HG02571 (cell line): ENCODE data around the gene CDK12.

Experiments
- ATAC-seq: cut with Tn5 transposase; IDR thresholded peaks from one replicate; pipeline ENCODE4 v1.9.1; 2021; ENCODE audit warnings: mild to moderate bottlenecking, moderate library complexity; ENCODE audit not compliant: unreplicated experiment

The CDK12 gene

DNA sequence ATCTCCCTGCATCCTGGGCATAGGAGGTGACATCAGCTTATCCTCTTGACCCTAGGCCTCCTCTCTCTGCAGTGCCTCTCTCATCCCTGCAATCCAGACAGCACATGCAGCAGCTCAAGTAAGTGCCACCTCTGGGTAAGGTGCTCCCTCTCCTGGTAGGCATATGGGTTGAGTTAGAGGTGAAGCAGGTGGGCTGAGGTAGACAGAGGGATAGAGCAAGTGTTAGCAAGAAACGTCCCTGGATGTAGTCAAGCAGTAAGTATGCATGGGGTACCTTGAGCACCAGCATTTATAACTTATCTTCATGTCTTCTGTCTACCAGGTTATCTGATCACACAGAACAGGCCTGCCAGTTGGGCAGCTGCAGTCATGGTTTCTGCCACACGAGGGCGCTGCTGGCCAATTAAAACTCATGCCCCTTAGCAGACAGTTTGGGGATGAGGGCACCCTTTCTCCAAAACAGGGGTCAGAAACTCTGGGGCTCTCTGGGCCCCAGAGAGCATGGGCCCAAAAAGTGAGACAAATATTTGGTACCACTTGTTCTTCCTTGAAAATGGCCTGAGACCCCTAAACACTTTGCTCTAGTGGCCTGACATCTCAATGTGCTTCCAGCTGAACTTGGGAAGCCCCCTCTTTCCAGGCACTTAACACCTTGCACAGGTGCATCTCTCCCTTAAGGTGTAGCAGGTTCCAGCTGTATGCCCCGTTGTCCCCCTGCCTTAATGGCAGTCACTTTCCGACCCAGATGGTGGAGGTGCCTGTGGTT, 86.6 kb downstream of the CDK12 start:
- ATAC-seq: no peak

DNA sequence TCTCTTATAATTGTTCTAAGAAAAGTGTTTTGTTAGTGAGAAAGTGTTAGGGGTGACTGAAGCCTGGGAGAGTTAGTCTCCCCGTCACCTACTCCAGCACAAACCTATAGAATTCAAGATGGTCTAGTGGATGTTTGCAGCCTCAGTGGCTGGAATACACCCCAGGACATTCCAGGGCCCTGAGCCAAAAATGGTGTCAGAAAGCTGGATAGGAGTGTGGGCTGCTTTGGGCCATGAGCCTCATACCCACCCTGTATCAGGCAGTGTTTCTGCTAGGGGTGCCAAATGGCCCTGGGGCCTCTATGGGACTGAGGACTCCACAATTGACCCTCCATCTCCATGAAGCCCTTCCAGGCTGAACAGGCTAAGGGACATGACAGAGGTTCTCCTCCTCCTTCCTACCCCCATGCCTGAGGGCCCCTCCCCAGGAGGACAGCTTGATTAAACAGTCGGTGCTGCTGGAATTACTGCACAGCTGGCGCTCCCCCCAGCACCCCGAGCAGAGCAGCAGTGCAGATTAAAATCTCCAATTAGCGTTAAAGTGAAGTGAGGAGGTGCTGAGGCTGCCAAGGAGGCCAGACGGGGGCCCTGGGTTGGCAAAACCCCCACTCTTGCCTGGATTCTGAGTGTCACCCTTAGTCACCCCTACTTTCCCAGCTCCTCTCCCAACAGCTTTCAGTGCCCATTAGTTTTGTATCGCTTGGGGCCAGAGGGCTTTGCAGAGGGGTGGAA, 87.4 kb downstream of the CDK12 start:
- ATAC-seq: no peak

DNA sequence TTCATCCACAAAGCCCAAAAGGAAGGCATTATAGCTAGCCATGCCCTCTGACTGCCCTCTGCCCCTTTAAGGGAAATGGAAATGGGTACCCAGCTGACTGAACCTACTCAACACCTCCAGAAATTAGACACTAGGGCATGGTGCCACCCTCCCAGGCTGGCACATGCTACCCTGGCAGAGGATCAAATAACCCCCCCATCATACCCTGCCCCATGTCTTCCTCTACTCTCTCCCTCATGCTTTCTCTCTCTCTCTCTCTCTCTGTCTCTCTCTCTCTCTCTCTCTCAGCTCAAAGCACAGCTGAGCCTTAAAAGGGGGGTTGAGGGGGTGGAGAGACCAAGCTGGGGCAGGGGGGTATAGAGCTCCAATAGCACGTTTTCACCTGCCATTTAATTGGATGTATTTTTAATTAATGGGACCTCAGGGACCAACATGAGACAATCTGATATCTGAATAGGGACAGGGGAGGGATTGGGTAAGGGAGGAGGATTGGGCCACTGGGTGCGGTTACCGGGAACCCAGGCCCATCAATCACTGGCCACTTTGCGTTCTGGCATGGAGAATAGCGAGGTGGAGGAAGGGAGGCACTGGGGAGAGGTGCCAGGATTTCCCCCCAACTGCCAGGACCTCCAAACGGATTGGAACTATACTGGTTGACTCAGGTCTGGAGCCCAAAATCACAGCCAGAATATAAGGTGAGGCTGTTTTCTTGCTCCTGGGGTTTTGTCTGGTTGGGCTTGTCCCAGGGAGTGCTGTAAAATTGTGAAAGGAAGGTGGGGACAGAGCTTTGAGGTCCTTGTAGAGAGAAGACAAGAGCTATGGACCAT, 88.7 kb downstream of the CDK12 start:
- no peak for ATAC-seq

GRCh38 chr17:39551879-39552278, 90.6 kb downstream of the CDK12 start:
- ATAC-seq: no peak

DNA sequence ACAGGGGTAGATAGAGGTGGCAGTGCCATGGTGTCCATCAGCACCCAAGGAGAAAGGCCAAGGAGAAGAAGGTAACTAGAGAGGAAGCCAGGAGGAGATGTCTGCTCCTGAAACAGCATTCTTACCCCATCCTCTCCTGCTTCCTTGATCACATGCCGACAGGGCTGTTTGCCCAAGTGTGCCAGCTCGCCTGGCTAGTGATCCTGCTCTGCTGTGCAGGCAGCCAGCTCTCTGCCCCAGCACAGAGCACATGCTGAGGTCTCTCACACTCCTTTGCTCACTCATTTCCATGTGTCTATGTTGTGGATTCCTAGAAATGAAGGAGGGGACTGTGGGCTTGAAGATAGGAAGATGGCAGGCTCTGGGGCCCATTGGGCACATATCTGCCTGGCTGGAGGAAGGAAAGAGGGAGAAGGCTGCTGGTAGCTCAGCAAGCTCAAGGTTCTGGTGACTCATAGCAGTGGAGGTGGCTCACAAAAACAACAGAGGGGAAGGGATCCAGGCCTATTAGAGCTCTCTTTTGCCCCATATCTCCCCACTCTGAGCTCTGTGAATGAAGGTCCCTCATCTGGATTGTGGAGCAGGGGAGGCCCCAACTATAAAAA, 92.2 kb downstream of the CDK12 start:
- ATAC-seq: no peak

DNA sequence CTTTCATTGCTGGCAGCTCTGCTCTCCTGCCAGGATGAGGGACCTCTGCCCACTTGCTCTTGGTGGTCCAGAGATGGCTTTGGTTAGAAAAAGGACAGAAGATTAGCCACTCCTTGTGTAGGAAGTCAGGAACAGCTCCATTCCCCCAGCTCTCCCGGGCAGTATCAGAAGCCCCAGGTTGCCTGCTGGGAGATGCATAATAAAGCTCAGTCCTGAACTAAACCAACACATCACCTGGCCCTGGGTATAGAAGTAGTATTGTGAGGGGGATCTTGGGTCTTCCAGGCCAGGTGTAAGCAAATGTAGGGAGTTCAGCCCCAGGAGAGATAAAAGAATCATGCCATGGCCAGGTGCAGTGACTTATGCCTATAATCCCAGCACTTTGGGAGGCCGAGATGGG, 94.1 kb downstream of the CDK12 start:
- ATAC-seq: no peak

DNA sequence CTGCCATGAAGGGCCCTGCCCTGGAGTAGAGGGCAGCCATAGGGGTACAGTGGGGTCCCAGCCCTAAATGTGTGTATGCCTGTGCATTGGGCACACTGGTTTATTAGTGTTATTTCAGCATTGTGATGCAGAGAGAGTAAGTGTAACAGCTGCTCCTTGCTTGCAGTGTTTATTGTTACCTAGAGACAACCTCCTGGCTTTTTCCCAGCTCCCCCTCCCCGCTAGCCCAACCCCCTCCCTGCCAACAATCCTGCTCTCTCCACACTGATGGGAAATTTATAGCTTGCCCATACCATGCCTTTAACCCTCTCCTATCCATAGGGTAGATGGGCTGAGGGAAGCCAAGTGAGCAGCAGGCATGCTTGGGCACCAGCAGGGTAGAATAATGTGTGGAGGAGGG, 95.1 kb downstream of the CDK12 start:
- no peak for ATAC-seq

DNA sequence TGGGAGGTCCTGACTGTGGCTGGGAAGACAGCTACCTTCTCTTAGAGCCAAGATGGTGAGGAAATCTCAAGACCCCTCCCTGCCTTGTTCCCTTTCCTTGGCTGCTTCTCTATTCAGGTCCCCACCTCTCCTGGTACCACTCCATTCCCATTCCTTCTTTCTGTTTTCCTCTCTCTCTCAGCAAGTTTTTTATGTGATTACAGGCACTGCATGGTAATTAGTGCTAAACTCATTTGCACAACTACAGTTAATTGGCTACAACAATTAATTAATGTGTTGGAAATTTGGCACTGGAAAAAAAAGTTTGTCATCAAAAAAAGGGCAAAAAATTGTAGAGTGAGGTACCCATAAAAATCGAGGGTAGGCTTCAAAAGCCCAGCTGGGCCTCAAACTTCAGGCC, 101.1 kb downstream of the CDK12 start:
- no peak for ATAC-seq

- ATAC-seq: no peak
These were observed 101.7 kb downstream of the CDK12 start for GRCh38 chr17:39562976-39563375.

- no peak for ATAC-seq
These were observed 102.2 kb downstream of the CDK12 start for GRCh38 chr17:39563476-39563875.

DNA sequence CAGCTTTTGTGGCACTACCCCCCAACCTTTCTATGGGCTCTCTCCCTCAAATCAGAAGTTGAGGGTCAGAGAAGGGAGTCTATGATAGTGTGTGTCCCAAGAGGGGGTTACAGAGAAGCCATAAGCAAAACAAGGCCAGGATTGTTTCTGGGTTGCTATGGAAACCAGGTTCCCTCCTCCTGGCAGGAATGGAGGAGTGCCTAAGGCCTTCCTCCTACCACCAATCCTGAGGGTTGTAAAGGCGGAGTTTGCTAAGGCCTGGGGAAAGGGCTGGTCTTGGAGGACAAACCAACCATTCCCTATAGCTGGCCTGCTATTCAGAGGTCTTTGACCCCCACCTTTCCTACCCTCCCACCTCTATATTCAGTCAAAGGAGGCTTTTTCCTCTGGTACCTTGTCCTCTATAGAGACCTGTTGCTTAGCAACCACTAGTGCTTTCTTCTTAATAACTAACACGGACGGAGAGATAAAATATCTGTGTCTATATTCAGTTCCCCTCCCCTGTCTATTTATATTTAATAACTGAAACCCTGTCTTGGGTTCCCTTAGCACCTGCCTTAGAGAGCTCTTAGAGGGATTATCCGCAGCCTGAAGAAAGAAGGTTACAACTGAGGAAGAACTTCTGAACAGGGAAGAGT, 103.0 kb downstream of the CDK12 start:
- ATAC-seq: no peak

DNA sequence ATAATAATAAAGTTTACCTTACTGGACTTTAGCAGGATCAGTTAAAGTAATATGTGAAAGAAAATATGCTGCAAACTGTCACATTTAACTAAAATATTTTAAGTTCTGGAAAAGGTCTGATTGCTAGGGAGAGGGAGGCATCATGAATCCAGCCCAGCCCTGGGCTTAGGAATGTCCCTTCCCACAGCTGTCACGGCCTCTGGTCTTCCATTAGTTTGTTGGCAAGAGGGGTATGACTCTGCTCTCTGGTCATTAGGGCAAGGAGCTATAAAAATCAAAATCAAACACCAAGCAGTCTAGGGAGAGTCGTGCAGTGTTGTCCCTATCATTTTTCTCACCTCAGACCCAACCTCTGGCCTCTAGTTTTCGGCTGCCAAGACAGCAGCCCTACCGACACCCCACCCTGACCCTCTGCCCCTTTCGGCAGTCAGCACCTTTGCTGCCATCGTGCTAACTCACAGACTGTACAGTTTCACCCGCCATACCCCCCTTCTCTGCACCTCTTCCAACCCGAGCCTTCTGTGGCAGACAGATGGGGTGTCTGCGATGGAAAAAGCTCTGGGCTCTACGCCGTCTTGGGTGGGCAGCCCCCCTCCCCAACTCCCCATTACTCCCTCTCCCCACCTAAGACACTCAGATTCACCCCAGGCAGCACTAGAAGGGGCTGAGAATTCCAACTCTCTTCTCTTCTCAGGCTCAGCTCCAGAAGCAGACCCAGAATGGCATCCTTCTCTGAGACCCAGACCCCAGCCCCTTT, 105.0 kb downstream of the CDK12 start:
- no peak for ATAC-seq

- no peak for ATAC-seq
These were observed 107.4 kb downstream of the CDK12 start for GRCh38 chr17:39568702-39569101.

DNA sequence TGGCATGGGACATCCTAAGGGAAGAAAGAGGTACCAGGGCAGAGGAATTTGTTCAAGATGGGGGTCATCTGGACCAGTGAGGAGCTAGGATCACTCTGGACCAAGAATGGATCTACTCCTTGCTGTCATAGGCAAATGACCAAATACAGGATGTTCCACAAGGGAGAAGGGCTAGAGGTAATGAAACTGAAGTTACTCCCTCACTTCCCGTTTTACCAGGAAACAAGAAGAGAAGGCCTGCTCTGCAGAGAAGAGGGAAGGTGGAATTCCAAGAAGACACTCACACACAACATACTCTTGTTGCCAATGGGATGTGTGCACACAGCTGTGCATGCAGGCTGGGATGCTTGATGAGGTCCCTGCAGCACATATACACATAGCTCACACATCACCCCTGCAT, 107.8 kb downstream of the CDK12 start:
- no peak for ATAC-seq

- ATAC-seq: no peak
These were observed 110.8 kb downstream of the CDK12 start for GRCh38 chr17:39572121-39572520.

GRCh38 chr17:39573447-39574298, 112.4 kb downstream of the CDK12 start:
- ATAC-seq: no peak

- ATAC-seq: no peak
These were observed 114.9 kb downstream of the CDK12 start for GRCh38 chr17:39576187-39576586.

GRCh38 chr17:39578272-39578671, 117.0 kb downstream of the CDK12 start:
- ATAC-seq: no peak
